WTC11 (cell line): Measurements from ENCODE around the gene TSPAN10. TPM values are rescaled to one million over a fixed set of nuclear protein-coding genes. Genes with fewer than 3 reads are reported as not detected.

Experiments used
- ATAC-seq: fragments of 200-7000 bp; cut with Tn5 transposase; 2 replicates; pipeline ENCODE4 v1.10.0; 2021; ENCODE audit warnings: mild to moderate bottlenecking, moderate library complexity
- CTCF ChIA-PET: fragments of 300-600 bp; sonication (Branson Sonifier 250); formaldehyde crosslinking; loops from one replicate; lab custom pipeline; 2021; ENCODE audit warnings: antibody characterized with exemption; lab: Charles Lee
- POLR2A ChIA-PET: fragments of 350-600 bp; sonication (Branson Sonifier 250); formaldehyde crosslinking; loops from one replicate; lab custom pipeline; 2021; ENCODE audit warnings: antibody characterized with exemption; lab: Charles Lee
- DNase-seq: peaks from one replicate; pipeline ENCODE4 v3.0.0; 2021; ENCODE audit warnings: low spot score
- H3K27ac Mint-ChIP-seq: 2 replicates; pipeline ENCODE4 v1.8.0; 2021; ENCODE audit warnings: mixed read lengths
- H3K27me3 Mint-ChIP-seq: 2 replicates; pipeline ENCODE4 v1.8.0; 2021; ENCODE audit warnings: low read depth, mild to moderate bottlenecking, moderate library complexity, mixed read lengths
- H3K36me3 Mint-ChIP-seq: 2 replicates; pipeline ENCODE4 v1.8.0; 2021; ENCODE audit warnings: mixed read lengths
- H3K4me1 Mint-ChIP-seq: 2 replicates; pipeline ENCODE4 v1.8.0; 2022; ENCODE audit warnings: mixed read lengths
- H3K4me3 Mint-ChIP-seq: 2 replicates; pipeline ENCODE4 v1.8.0; 2021; ENCODE audit warnings: mild to moderate bottlenecking, moderate library complexity, mixed read lengths
- H3K9me3 Mint-ChIP-seq: 2 replicates; pipeline ENCODE4 v1.8.0; 2021; ENCODE audit warnings: mixed read lengths
- CDX4 ChIP-seq: fragments of 250-450 bp; sonication (Bioruptor Pico); IDR thresholded peaks from 2 replicates; pipeline ENCODE4 v1.9.0; 2021; ENCODE audit warnings: moderate library complexity, mild to moderate bottlenecking, inconsistent platforms, borderline replicate concordance
- ETV6 ChIP-seq: sonication (generic); formaldehyde crosslinking; IDR thresholded peaks from 2 replicates; pipeline ENCODE4 v1.8.1; 2022; ENCODE audit warnings: mild to moderate bottlenecking, missing genetic modification reagents
- GABPB1 ChIP-seq: sonication (generic); formaldehyde crosslinking; IDR thresholded peaks from 2 replicates; pipeline ENCODE4 v1.8.1; 2023; ENCODE audit warnings: mild to moderate bottlenecking, missing genetic modification reagents
- GRHL2 ChIP-seq: fragments of 250-450 bp; sonication (Bioruptor Pico); IDR thresholded peaks from 2 replicates; pipeline ENCODE4 v1.8.0; 2022; ENCODE audit warnings: mild to moderate bottlenecking, moderate library complexity; ENCODE audit not compliant: insufficient replicate concordance, severe bottlenecking
- MLX ChIP-seq: sonication (generic); formaldehyde crosslinking; IDR thresholded peaks from 2 replicates; pipeline ENCODE4 v1.8.1; 2023; ENCODE audit warnings: mild to moderate bottlenecking, missing genetic modification reagents, moderate library complexity
- SMAD3 ChIP-seq: sonication (generic); formaldehyde crosslinking; IDR thresholded peaks from 2 replicates; pipeline ENCODE4 v1.8.0; 2022; ENCODE audit warnings: missing genetic modification reagents, mild to moderate bottlenecking, borderline replicate concordance
- SP1 ChIP-seq: sonication (generic); formaldehyde crosslinking; conservative IDR thresholded peaks from 2 replicates; pipeline ENCODE4 v1.8.1; 2022; ENCODE audit warnings: missing genetic modification reagents
- STAT6 ChIP-seq: sonication (generic); formaldehyde crosslinking; conservative IDR thresholded peaks from 2 replicates; pipeline ENCODE4 v1.8.1; 2023; ENCODE audit warnings: mild to moderate bottlenecking, low read depth, missing genetic modification reagents, moderate library complexity
- USF2 ChIP-seq: sonication (generic); formaldehyde crosslinking; IDR thresholded peaks from 2 replicates; pipeline ENCODE4 v1.8.1; 2023; ENCODE audit warnings: mild to moderate bottlenecking, missing genetic modification reagents, moderate library complexity
- ZNF317 ChIP-seq: sonication (generic); formaldehyde crosslinking; IDR thresholded peaks from 2 replicates; pipeline ENCODE4 v1.8.1; 2023; ENCODE audit warnings: low read depth, mild to moderate bottlenecking, moderate library complexity, missing genetic modification reagents, borderline replicate concordance
- ZNF423 ChIP-seq: fragments of 250-450 bp; sonication (Bioruptor Pico); IDR thresholded peaks from 2 replicates; pipeline ENCODE4 v2.1.2; 2022; ENCODE audit warnings: mild to moderate bottlenecking, moderate library complexity
- total RNA-seq: library from RNA; stranded (reverse); gene quantifications from 3 replicates; pipeline ENCODE4 v1.2.3, GENCODE V29; 2021
- TF ChIP-seq, protein P1 (sequence below): sonication (generic); formaldehyde crosslinking; IDR thresholded peaks from 2 replicates; pipeline ENCODE4 v1.8.1; 2023; ENCODE audit warnings: mild to moderate bottlenecking, missing genetic modification reagents
- TF ChIP-seq, protein P2 (sequence below): fragments of 250-450 bp; sonication (Bioruptor Pico); IDR thresholded peaks from 2 replicates; pipeline ENCODE4 v1.8.0; 2021; ENCODE audit warnings: mild to moderate bottlenecking
- TF ChIP-seq, protein P3 (sequence below): fragments of 250-450 bp; sonication (Bioruptor Pico); IDR thresholded peaks from 2 replicates; pipeline ENCODE4 v1.9.0; 2021; ENCODE audit warnings: mild to moderate bottlenecking
- TF ChIP-seq, protein P4 (sequence below): sonication (generic); formaldehyde crosslinking; IDR thresholded peaks from 2 replicates; pipeline ENCODE4 v1.8.0; 2022; ENCODE audit warnings: mild to moderate bottlenecking, missing genetic modification reagents

The TSPAN10 gene
- total RNA-seq, 1 experiment from 2014 or later, result 1.5 TPM

- TF ChIP-seq STAT6 (no peak), CDX4 (CRISPR knock-in tag) (no peak), GABPB1 (CRISPR knock-in tag) (no peak)
Measured at GRCh38 chr17:81688616-81689015, 51.6 kb downstream of the TSPAN10 start (continued).

- Mint-ChIP-seq H3K36me3 (peaks cover 36% of the 10 kb centered on the region), H3K4me1 (no peaks in the 10 kb centered on the region), H3K4me3 (no peak overlapping the region), H3K9me3 (no peaks in the 10 kb centered on the region), H3K27ac (no peak overlapping the region), H3K27me3 (no peaks in the 10 kb centered on the region)
- DNase-seq, result no peak
- ATAC-seq, result no peak
- ChIA-PET CTCF (no interaction called here), POLR2A (no interaction called here)
- TF ChIP-seq SMAD3 (CRISPR knock-in tag) (no peak), SP1 (CRISPR knock-in tag) (no peak), ZNF317 (CRISPR knock-in tag) (no peak), USF2 (CRISPR knock-in tag) (no peak), ZNF423 (no peak), MLX (CRISPR knock-in tag) (no peak), ETV6 (CRISPR knock-in tag) (no peak), GRHL2 (CRISPR knock-in tag) (no peak)
- TF ChIP-seq, protein P1, sequence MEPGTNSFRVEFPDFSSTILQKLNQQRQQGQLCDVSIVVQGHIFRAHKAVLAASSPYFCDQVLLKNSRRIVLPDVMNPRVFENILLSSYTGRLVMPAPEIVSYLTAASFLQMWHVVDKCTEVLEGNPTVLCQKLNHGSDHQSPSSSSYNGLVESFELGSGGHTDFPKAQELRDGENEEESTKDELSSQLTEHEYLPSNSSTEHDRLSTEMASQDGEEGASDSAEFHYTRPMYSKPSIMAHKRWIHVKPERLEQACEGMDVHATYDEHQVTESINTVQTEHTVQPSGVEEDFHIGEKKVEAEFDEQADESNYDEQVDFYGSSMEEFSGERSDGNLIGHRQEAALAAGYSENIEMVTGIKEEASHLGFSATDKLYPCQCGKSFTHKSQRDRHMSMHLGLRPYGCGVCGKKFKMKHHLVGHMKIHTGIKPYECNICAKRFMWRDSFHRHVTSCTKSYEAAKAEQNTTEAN (CRISPR knock-in tag), result no peak
- TF ChIP-seq, protein P2, sequence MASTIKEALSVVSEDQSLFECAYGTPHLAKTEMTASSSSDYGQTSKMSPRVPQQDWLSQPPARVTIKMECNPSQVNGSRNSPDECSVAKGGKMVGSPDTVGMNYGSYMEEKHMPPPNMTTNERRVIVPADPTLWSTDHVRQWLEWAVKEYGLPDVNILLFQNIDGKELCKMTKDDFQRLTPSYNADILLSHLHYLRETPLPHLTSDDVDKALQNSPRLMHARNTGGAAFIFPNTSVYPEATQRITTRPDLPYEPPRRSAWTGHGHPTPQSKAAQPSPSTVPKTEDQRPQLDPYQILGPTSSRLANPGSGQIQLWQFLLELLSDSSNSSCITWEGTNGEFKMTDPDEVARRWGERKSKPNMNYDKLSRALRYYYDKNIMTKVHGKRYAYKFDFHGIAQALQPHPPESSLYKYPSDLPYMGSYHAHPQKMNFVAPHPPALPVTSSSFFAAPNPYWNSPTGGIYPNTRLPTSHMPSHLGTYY (CRISPR knock-in tag), result no peak
- TF ChIP-seq, protein P3, sequence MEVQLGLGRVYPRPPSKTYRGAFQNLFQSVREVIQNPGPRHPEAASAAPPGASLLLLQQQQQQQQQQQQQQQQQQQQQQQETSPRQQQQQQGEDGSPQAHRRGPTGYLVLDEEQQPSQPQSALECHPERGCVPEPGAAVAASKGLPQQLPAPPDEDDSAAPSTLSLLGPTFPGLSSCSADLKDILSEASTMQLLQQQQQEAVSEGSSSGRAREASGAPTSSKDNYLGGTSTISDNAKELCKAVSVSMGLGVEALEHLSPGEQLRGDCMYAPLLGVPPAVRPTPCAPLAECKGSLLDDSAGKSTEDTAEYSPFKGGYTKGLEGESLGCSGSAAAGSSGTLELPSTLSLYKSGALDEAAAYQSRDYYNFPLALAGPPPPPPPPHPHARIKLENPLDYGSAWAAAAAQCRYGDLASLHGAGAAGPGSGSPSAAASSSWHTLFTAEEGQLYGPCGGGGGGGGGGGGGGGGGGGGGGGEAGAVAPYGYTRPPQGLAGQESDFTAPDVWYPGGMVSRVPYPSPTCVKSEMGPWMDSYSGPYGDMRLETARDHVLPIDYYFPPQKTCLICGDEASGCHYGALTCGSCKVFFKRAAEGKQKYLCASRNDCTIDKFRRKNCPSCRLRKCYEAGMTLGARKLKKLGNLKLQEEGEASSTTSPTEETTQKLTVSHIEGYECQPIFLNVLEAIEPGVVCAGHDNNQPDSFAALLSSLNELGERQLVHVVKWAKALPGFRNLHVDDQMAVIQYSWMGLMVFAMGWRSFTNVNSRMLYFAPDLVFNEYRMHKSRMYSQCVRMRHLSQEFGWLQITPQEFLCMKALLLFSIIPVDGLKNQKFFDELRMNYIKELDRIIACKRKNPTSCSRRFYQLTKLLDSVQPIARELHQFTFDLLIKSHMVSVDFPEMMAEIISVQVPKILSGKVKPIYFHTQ, result no peak
- TF ChIP-seq, protein P4, sequence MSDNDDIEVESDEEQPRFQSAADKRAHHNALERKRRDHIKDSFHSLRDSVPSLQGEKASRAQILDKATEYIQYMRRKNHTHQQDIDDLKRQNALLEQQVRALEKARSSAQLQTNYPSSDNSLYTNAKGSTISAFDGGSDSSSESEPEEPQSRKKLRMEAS (CRISPR knock-in tag), result no peak
Measured at GRCh38 chr17:81690066-81690465, 53.1 kb downstream of the TSPAN10 start.
